Subcutaneous adipose tissue (tissue), 4 donors: ENCODE data around the gene FAM83C. TPM values are rescaled to one million over a fixed set of nuclear protein-coding genes. Genes with fewer than 3 reads are reported as not detected.

Experiments
- total RNA-seq, 4 donors: library from RNA; depleted of rRNA; stranded (reverse); fragments of >200 nt; gene quantifications; one replicate each; pipeline ENCODE4 v1.1.0, GENCODE V29; 2016
- TF ChIP-seq, protein P1 (sequence below): fragments of 450-650 bp; IDR thresholded peaks from one replicate; pipeline ENCODE4 v1.5.1; 2016; ENCODE audit warnings: low read depth, mild to moderate bottlenecking, control low read depth, antibody characterized with exemption, moderate library complexity

The FAM83C gene
- total RNA-seq, 4 donors from 2014 or later, result not detected

GRCh38 chr20:35251613-35251940, 40.6 kb downstream of the FAM83C start:
- TF ChIP-seq, protein P1, sequence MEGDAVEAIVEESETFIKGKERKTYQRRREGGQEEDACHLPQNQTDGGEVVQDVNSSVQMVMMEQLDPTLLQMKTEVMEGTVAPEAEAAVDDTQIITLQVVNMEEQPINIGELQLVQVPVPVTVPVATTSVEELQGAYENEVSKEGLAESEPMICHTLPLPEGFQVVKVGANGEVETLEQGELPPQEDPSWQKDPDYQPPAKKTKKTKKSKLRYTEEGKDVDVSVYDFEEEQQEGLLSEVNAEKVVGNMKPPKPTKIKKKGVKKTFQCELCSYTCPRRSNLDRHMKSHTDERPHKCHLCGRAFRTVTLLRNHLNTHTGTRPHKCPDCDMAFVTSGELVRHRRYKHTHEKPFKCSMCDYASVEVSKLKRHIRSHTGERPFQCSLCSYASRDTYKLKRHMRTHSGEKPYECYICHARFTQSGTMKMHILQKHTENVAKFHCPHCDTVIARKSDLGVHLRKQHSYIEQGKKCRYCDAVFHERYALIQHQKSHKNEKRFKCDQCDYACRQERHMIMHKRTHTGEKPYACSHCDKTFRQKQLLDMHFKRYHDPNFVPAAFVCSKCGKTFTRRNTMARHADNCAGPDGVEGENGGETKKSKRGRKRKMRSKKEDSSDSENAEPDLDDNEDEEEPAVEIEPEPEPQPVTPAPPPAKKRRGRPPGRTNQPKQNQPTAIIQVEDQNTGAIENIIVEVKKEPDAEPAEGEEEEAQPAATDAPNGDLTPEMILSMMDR, result no peak

GRCh38 chr20:35248641-35249475, 43.4 kb downstream of the FAM83C start:
- TF ChIP-seq, protein P1, result no peak

DNA sequence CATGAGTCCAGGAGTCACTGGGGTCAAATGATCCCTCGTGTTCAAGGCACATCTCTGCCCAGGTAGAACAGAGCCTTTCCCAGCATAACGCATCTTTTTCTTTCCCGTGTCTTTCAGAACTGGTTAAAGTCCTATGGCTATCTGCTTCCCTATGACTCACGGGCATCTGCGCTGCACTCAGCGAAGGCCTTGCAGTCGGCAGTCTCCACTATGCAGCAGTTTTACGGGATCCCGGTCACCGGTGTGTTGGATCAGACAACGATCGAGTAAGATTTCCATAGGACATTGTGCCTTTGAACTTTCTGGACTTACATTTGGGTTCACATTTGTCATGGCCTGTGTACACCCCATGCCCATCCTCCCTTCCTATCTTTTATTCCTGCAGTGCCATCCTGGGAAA, 45.5 kb downstream of the FAM83C start:
- TF ChIP-seq, protein P1, result no peak

- TF ChIP-seq, protein P1, result no peak
These were observed 48.2 kb downstream of the FAM83C start for GRCh38 chr20:35243986-35244385.

DNA sequence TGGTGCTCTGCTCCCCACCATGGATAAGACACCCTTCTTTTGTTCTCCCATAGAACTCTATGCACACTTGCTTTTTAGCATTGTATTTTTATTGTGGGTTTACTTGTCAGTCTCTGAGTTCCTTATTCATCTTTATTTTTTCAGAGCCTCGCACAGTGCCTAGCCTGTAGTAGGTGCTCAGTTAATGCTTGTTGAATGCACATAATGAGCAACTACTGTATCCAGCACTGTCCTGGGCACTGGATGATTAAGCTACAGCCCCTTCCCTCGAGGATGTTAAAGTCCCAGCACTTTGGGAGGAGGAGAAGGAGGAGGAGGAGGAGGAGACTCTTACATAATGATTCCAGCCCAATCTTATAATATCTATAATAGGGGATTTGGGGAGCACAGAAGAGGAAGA, 48.9 kb downstream of the FAM83C start:
- TF ChIP-seq, protein P1, result no peak

GRCh38 chr20:35240811-35241293, 51.4 kb downstream of the FAM83C start:
- TF ChIP-seq, protein P1, result no peak

DNA sequence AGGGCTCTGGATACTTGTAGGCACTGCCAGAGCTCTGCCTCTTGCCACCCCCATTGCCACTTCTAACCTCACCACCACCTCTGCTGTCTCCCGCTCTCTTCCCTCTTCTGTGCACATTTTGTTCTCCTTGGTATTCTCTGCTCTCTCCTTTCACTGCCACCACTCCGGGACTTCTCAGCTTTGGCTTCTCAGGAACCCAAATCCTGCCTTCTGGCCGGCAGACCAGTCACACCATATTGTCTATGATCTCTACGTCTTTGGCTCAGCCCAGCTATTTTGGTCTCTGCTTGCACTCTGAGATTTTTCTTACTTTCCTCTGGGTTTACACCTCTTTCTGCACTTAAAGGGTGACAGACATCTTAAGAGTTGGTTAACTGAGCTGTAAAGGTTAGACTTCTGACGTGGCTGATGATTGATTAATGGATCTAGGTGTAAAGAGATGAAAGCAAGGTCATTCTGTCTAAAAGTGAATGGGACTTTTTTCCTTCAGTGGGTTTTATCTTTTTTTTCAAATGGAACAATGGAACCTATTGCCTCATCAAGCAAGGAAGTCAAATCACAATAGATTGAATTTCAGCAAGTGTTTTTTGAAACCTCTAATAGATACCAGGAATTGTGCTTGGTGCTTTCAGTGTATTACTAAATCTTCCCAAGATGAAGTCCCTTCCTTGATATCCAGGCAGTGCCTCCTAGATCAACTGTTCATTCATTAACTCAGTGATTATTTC, 52.0 kb downstream of the FAM83C start:
- TF ChIP-seq, protein P1, result no peak
